PC-3 (cell line): Measurements from ENCODE around the gene SAMD10. TPM values are rescaled to one million over a fixed set of nuclear protein-coding genes. Genes with fewer than 3 reads are reported as not detected.

Experiments used
- ATAC-seq: fragments of 200-7000 bp; cut with Tn5 transposase; 2 replicates; pipeline ENCODE4 v1.9.1; 2020; ENCODE audit warnings: mild to moderate bottlenecking, moderate library complexity
- BruUV-seq: library from RNA; stranded (reverse); fragments of 400-500 nt; replicated peaks from 2 replicates; lab custom pipeline; 2021; lab: Mats Ljungman, UMichigan
- CTCF ChIA-PET: fragments of 300-600 bp; sonication (Branson Sonifier 250); formaldehyde crosslinking; loops from one replicate; lab custom pipeline; 2022; ENCODE audit warnings: antibody characterized with exemption; lab: Charles Lee
- POLR2A ChIA-PET: fragments of 300-600 bp; sonication (Branson Sonifier 250); formaldehyde crosslinking; loops from one replicate; lab custom pipeline; 2022; ENCODE audit warnings: antibody characterized with exemption; ENCODE audit not compliant: unreplicated experiment; lab: Charles Lee
- DNase-seq: peaks from one replicate; pipeline ENCODE4 v3.0.0-alpha.2; 2015
- H2AFZ ChIP-seq: fragments of 300-600 bp; sonication (generic); 2 replicates; pipeline ENCODE4 v1.6.0; 2016; ENCODE audit warnings: antibody characterized with exemption, low read length
- H3F3A ChIP-seq: fragments of 300-600 bp; sonication (generic); one replicate; pipeline ENCODE4 v1.6.0; 2017; ENCODE audit warnings: antibody characterized with exemption, low read length, control low read depth, mild to moderate bottlenecking; ENCODE audit not compliant: unreplicated experiment
- H3K27ac ChIP-seq: fragments of 300-600 bp; sonication (generic); 2 replicates; pipeline ENCODE4 v1.5.1; 2016; ENCODE audit warnings: mild to moderate bottlenecking, low read length
- H3K27me3 ChIP-seq: fragments of 300-600 bp; sonication (generic); 2 replicates; pipeline ENCODE4 v1.6.1; 2016; ENCODE audit warnings: low read length, mixed read lengths
- H3K36me3 ChIP-seq: fragments of 300-600 bp; sonication (generic); 2 replicates; pipeline ENCODE4 v1.6.1; 2016; ENCODE audit warnings: low read depth, mixed run types, low read length, mixed read lengths
- H3K4me1 ChIP-seq: fragments of 300-600 bp; sonication (generic); 2 replicates; pipeline ENCODE4 v1.5.1; 2016; ENCODE audit warnings: low read length; ENCODE audit not compliant: insufficient read depth
- H3K4me2 ChIP-seq: fragments of 300-600 bp; sonication (generic); 2 replicates; pipeline ENCODE4 v1.6.0; 2016; ENCODE audit warnings: low read length
- H3K4me3 ChIP-seq: fragments of 300-600 bp; sonication (generic); 2 replicates; pipeline ENCODE4 v1.5.1; 2016; ENCODE audit warnings: mild to moderate bottlenecking, low read length, mixed read lengths
- H3K79me2 ChIP-seq: fragments of 300-600 bp; sonication (generic); 2 replicates; pipeline ENCODE4 v1.6.1; 2017; ENCODE audit warnings: low read length, mixed read lengths
- H3K9ac ChIP-seq: fragments of 300-600 bp; sonication (generic); 2 replicates; pipeline ENCODE4 v1.6.0; 2016; ENCODE audit warnings: mild to moderate bottlenecking, low read length
- H3K9me2 ChIP-seq: fragments of 300-600 bp; sonication (generic); replicated peaks from 2 replicates; pipeline ENCODE4 v1.6.1; 2016; ENCODE audit warnings: mixed run types, low read length, mixed read lengths
- H3K9me3 ChIP-seq: fragments of 300-600 bp; sonication (generic); 2 replicates; pipeline ENCODE4 v1.6.1; 2016; ENCODE audit warnings: low read length, mixed read lengths
- H4K20me1 ChIP-seq: fragments of 300-600 bp; sonication (generic); 2 replicates; pipeline ENCODE4 v1.6.1; 2016; ENCODE audit warnings: low read length, mixed read lengths
- EZH2 ChIP-seq: fragments of 300-600 bp; sonication (generic); IDR thresholded peaks from one replicate; pipeline ENCODE4 v1.6.1; 2017; ENCODE audit warnings: antibody characterized with exemption, mild to moderate bottlenecking, low read length; ENCODE audit not compliant: unreplicated experiment
- EZH2phosphoT487 ChIP-seq: fragments of 300-600 bp; sonication (generic); IDR thresholded peaks from 2 replicates; pipeline ENCODE4 v1.6.1; 2018; ENCODE audit warnings: mild to moderate bottlenecking, antibody characterized with exemption, low read length, borderline replicate concordance
- intact Hi-C: fragments of 100-400 bp; cut with micrococcal nuclease; formaldehyde crosslinking; loops from 2 replicates; pipeline ENCODE4 v1.9.0; 2023
- total RNA-seq: library from RNA; depleted of rRNA; stranded (reverse); fragments of >200 nt; gene quantifications from 2 replicates; pipeline ENCODE4 v1.2.3, GENCODE V29; 2014
- TF ChIP-seq, protein P1 (sequence below): fragments of 300-600 bp; sonication (generic); conservative IDR thresholded peaks from 2 replicates; pipeline ENCODE4 v1.5.1; 2017; ENCODE audit warnings: antibody characterized with exemption, low read depth, mild to moderate bottlenecking, low read length

The SAMD10 gene
- total RNA-seq, 1 experiment from 2014 or later = 7.4 TPM

DNA sequence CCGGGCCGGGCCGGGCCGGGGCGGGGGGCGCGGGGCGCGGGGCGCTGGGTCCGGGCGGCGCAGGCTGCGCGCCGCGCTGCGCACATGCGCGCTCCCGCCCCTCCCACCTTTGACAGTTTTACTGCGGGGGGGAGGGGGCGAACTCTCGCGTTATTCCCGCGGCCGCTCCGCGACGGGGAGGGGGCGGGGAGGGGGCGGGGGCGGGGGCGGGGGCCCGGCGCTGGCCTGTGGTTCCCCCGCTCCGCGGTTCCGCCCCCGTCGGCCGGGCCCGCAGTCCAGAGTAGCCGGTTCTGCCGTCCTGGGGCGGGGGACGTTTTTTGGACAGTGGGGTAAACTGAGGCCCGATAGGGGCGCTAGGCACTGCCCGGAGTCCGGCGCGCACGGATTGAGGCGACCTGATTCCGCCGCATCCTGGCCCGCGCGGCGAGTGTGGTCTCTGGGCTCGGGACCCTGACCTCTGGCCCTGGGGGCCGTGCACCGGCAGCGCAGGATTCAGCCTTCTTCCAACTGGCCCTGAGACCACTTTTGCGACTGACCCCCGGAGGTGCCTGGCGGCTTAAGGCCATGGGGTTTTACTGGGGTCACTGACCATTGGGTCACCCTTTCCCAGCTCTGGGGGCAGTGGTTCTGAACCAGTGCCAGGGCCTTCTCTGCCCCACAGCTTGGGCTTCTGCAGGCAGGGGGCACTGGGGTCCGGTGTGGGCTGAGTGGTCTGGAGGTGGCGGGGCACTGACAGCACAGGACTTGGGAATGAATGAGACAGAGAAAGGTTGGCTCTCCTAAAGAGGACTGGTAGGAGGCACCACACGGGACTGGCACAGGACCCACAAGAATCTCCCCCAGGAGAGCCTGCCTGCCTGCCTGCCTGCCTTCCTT lies 9.4 kb downstream of the SAMD10 start, which contains the start of gene ZNF512B:
TSS of gene ZNF512B (minus strand) at position 93 of the 876 bp plus-strand sequence. CDS start 1,980 bp downstream, outside the sequence.
- H3F3A ChIP-seq = no peaks in the 10 kb centered on the region
- peak; percentile 67 for DNase-seq
- no peaks in the 10 kb centered on the region for H4K20me1 ChIP-seq
- no peaks in the 10 kb centered on the region for H3K9me3 ChIP-seq
- H2AFZ ChIP-seq = peak within 1 kb of the TSS; percentile 88
- peaks cover 5% of the 10 kb centered on the region; the same call in 1 of the 2 replicates for H3K4me1 ChIP-seq
- ChIA-PET POLR2A (no interaction called here), CTCF (no interaction called here)
- H3K9me2 ChIP-seq = no peaks in the 10 kb centered on the region
- ATAC-seq = peak; percentile 48
- H3K27me3 ChIP-seq = no peaks in the 10 kb centered on the region
- TSS peak; percentile 76 for BruUV-seq
- peak within 1 kb of the TSS; percentile 99 for H3K4me2 ChIP-seq
- no peaks in the 10 kb centered on the region for H3K36me3 ChIP-seq
- peak within 1 kb of the TSS; percentile 84 for H3K4me3 ChIP-seq
- peaks cover 15% of the 10 kb centered on the region for H3K79me2 ChIP-seq
- H3K27ac ChIP-seq = no peak within 1 kb of the TSS
- intact Hi-C loops = loop anchor here (5.0 kb wide), 1 partner anchor 98 kb away; no protein-coding TSS in a partner anchor
- TF ChIP-seq, protein P1, sequence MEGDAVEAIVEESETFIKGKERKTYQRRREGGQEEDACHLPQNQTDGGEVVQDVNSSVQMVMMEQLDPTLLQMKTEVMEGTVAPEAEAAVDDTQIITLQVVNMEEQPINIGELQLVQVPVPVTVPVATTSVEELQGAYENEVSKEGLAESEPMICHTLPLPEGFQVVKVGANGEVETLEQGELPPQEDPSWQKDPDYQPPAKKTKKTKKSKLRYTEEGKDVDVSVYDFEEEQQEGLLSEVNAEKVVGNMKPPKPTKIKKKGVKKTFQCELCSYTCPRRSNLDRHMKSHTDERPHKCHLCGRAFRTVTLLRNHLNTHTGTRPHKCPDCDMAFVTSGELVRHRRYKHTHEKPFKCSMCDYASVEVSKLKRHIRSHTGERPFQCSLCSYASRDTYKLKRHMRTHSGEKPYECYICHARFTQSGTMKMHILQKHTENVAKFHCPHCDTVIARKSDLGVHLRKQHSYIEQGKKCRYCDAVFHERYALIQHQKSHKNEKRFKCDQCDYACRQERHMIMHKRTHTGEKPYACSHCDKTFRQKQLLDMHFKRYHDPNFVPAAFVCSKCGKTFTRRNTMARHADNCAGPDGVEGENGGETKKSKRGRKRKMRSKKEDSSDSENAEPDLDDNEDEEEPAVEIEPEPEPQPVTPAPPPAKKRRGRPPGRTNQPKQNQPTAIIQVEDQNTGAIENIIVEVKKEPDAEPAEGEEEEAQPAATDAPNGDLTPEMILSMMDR = no peak
- TF ChIP-seq EZH2phosphoT487 (no peak), EZH2 (no peak)
- H3K9ac ChIP-seq = peak within 1 kb of the TSS; percentile 88

DNA sequence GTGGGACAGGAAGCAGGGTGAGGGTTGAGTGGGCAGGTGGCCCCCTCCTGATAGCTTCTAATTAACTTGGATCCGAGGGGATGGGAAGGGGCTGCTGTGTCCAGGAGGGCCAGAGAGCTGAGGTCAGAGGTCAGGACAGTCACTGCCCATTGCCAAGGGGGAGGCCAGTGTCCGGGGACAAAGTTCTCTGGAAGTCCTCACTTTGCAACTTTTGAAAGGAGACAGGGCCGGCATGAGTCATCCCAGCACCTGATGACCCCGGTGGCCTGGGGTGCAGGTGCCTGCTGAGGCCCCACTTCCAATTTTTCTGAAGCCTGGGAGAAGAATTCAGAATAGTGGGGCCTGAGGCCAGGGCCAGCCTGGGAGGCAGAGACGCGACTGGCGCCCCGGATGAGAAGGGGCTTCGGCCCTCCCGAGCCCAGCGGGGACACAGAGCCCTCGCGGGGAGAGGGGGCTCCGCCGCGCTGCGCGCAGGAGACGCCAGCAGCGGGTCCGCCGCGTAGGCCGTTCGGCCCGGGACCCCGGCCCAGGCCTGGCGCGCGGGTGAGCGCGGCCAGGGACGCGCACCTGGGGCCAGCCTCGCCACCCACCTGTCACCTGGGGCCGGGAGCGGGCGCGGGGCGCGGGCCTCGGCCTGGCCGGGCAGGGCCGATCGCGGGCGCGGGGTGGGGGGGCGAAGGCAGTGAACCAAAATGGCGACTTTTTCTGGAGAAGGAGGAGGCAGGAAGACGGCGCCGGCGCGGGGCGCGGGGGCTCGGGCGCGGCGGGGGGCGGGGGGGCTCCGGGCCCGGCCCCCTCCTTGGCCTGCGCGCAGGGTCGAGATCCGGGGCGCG lies 10.3 kb downstream of the SAMD10 start:
- ChIA-PET POLR2A (no interaction called here), CTCF (no interaction called here)
- no peak for DNase-seq
- TF ChIP-seq EZH2 = no peak
- TF ChIP-seq, protein P1 = no peak
- TF ChIP-seq EZH2phosphoT487 = no peak
- peak overlapping the region; percentile 88 for H3K9ac ChIP-seq
- peak; percentile 3 for ATAC-seq
- no peaks in the 10 kb centered on the region for H3K9me3 ChIP-seq
- no peaks in the 10 kb centered on the region for H3K27me3 ChIP-seq
- H4K20me1 ChIP-seq = no peaks in the 10 kb centered on the region
- H3K4me1 ChIP-seq = peaks cover 5% of the 10 kb centered on the region; the same call in 1 of the 2 replicates
- no peaks in the 10 kb centered on the region for H3K36me3 ChIP-seq
- peak overlapping the region; percentile 84 for H3K4me3 ChIP-seq
- peak overlapping the region; percentile 97 for H3K4me2 ChIP-seq
- peaks cover 15% of the 10 kb centered on the region for H3K79me2 ChIP-seq
- no peak overlapping the region for H3K27ac ChIP-seq
- no peaks in the 10 kb centered on the region for H3F3A ChIP-seq
- H2AFZ ChIP-seq = no peak overlapping the region; the same call in 1 of the 2 replicates
- intact Hi-C loops = no loop called here
- H3K9me2 ChIP-seq = no peaks in the 10 kb centered on the region
- no TSS peak for BruUV-seq
